IMR-90 (cell line): Measurements from ENCODE around the gene SLX9. TPM values are rescaled to one million over a fixed set of nuclear protein-coding genes. Genes with fewer than 3 reads are reported as not detected.

Experiments
- ATAC-seq: fragments of 200-7000 bp; cut with Tn5 transposase; 2 replicates; pipeline ENCODE4 v1.9.1; 2020; ENCODE audit warnings: low read depth, mild to moderate bottlenecking, moderate library complexity
- BruUV-seq: library from RNA; stranded (reverse); fragments of 400-500 nt; replicated peaks from 2 replicates; lab custom pipeline; 2021; lab: Mats Ljungman, UMichigan
- CTCF ChIA-PET: fragments of 300-600 bp; formaldehyde crosslinking; extraction: SDS; loops from one replicate; lab custom pipeline; 2021; ENCODE audit warnings: antibody characterized with exemption; lab: Yijun Ruan, JAX
- POLR2A ChIA-PET: fragments of 300-600 bp; sonication (Branson Sonifier 250); formaldehyde crosslinking; loops from one replicate; lab custom pipeline; 2022; ENCODE audit warnings: antibody characterized with exemption; ENCODE audit not compliant: unreplicated experiment; lab: Charles Lee
- DNase-seq: peaks from one replicate; pipeline ENCODE4 v3.0.0; 2013
- H2AFZ ChIP-seq: replicated peaks from 2 replicates; pipeline ENCODE3; 2013; ENCODE audit warnings: low read length, mild to moderate bottlenecking; ENCODE audit not compliant: poor library complexity
- H2AK5ac ChIP-seq: 2 replicates; pipeline ENCODE4 v1.6.1; 2013; ENCODE audit warnings: low read depth, low read length, inconsistent platforms
- H2AK9ac ChIP-seq: replicated peaks from 2 replicates; pipeline ENCODE3; 2013; ENCODE audit warnings: mild to moderate bottlenecking, low read depth, low read length, moderate library complexity; ENCODE audit not compliant: poor library complexity
- H2BK120ac ChIP-seq: 2 replicates; pipeline ENCODE4 v1.6.1; 2013; ENCODE audit warnings: low read depth, low read length, inconsistent platforms
- H2BK15ac ChIP-seq: 3 replicates; pipeline ENCODE4 v1.6.1; 2013; ENCODE audit warnings: low read depth, low read length, inconsistent platforms
- H2BK20ac ChIP-seq: 2 replicates; pipeline ENCODE4 v1.6.1; 2013; ENCODE audit warnings: low read depth, mild to moderate bottlenecking, inconsistent platforms, low read length, moderate library complexity
- H2BK5ac ChIP-seq: 2 replicates; pipeline ENCODE4 v1.6.1; 2013; ENCODE audit warnings: mild to moderate bottlenecking, low read depth, low read length, inconsistent platforms; ENCODE audit not compliant: poor library complexity, severe bottlenecking
- H3K14ac ChIP-seq: replicated peaks from 2 replicates; pipeline ENCODE4 v1.6.1; 2013; ENCODE audit warnings: low read depth, low read length, inconsistent platforms
- H3K18ac ChIP-seq: 2 replicates; pipeline ENCODE4 v1.6.1; 2013; ENCODE audit warnings: low read depth, low read length, control low read depth
- H3K23ac ChIP-seq: 2 replicates; pipeline ENCODE4 v1.6.1; 2013; ENCODE audit warnings: low read depth, low read length, inconsistent platforms
- H3K27ac ChIP-seq: 2 replicates; pipeline ENCODE4 v1.5.1; 2013; ENCODE audit warnings: mild to moderate bottlenecking, control low read depth, low read length; ENCODE audit not compliant: insufficient read depth
- H3K27me3 ChIP-seq: 2 replicates; pipeline ENCODE4 v1.6.1; 2013; ENCODE audit warnings: low read length; ENCODE audit not compliant: control insufficient read depth, insufficient read depth
- H3K36me3 ChIP-seq: 2 replicates; pipeline ENCODE4 v1.6.1; 2013; ENCODE audit warnings: low read length, mixed read lengths; ENCODE audit not compliant: control insufficient read depth, insufficient read depth
- H3K4ac ChIP-seq: 2 replicates; pipeline ENCODE4 v1.6.1; 2013; ENCODE audit warnings: low read depth, low read length, inconsistent platforms
- H3K4me1 ChIP-seq: 2 replicates; pipeline ENCODE4 v1.6.1; 2013; ENCODE audit warnings: low read length, mixed read lengths; ENCODE audit not compliant: control insufficient read depth, insufficient read depth
- H3K4me2 ChIP-seq: 2 replicates; pipeline ENCODE4 v1.6.1; 2013; ENCODE audit warnings: low read depth, mild to moderate bottlenecking, control low read depth, low read length, moderate library complexity
- H3K4me3 ChIP-seq: 2 replicates; pipeline ENCODE4 v1.5.1; 2013; ENCODE audit warnings: low read depth, mild to moderate bottlenecking, control low read depth, low read length, moderate library complexity; ENCODE audit not compliant: insufficient read depth
- H3K56ac ChIP-seq: 2 replicates; pipeline ENCODE4 v1.6.1; 2013; ENCODE audit warnings: low read length, inconsistent platforms; ENCODE audit not compliant: insufficient read depth; ENCODE audit errors: extremely low read depth
- H3K79me1 ChIP-seq, 2 experiments: 2 replicates each; pipeline ENCODE4 v1.6.1; 2013; ENCODE audit warnings: low read length in 2 of 2, inconsistent platforms in 1 of 2, low read depth in 1 of 2
- H3K9ac ChIP-seq: 2 replicates; pipeline ENCODE4 v1.6.1; 2013; ENCODE audit warnings: low read depth, low read length, control low read depth
- H3K9me1 ChIP-seq: 2 replicates; pipeline ENCODE4 v1.6.1; 2013; ENCODE audit warnings: low read length, inconsistent platforms; ENCODE audit not compliant: insufficient read depth
- H3K9me3 ChIP-seq: 2 replicates; pipeline ENCODE4 v1.6.1; 2013; ENCODE audit warnings: low read length; ENCODE audit not compliant: control insufficient read depth, insufficient read depth
- H4K20me1 ChIP-seq: 2 replicates; pipeline ENCODE4 v1.6.1; 2013; ENCODE audit warnings: low read length, inconsistent platforms; ENCODE audit not compliant: insufficient read depth
- H4K5ac ChIP-seq: 2 replicates; pipeline ENCODE4 v1.6.1; 2013; ENCODE audit warnings: mild to moderate bottlenecking, low read depth, low read length, control low read depth
- H4K8ac ChIP-seq, 2 experiments: 2 replicates each; pipeline ENCODE4 v1.6.1; 2013; ENCODE audit warnings: low read depth in 2 of 2, low read length in 2 of 2, control low read depth in 1 of 2, inconsistent platforms in 1 of 2
- H4K91ac ChIP-seq: 2 replicates; pipeline ENCODE4 v1.6.1; 2013; ENCODE audit warnings: low read depth, low read length, inconsistent platforms; ENCODE audit not compliant: insufficient read depth
- BHLHE40 ChIP-seq: fragments of 150-350 bp; IDR thresholded peaks from 2 replicates; pipeline ENCODE4 v1.6.1; 2016; ENCODE audit warnings: mild to moderate bottlenecking, low read depth, low read length
- CEBPB ChIP-seq: IDR thresholded peaks from 2 replicates; pipeline ENCODE4 v1.6.1; 2012; ENCODE audit warnings: low read depth, low read length, improper control_type of control experiment
- CHD1 ChIP-seq: IDR thresholded peaks from 2 replicates; pipeline ENCODE4 v1.6.1; 2012; ENCODE audit warnings: low read depth, low read length, improper control_type of control experiment
- FOS ChIP-seq: fragments of 150-350 bp; IDR thresholded peaks from 2 replicates; pipeline ENCODE4 v1.6.1; 2016; ENCODE audit warnings: low read depth, low read length
- MAFK ChIP-seq: IDR thresholded peaks from 2 replicates; pipeline ENCODE4 v1.6.1; 2012; ENCODE audit warnings: low read depth, low read length, improper control_type of control experiment
- MAZ ChIP-seq: IDR thresholded peaks from 2 replicates; pipeline ENCODE4 v1.6.1; 2012; ENCODE audit warnings: low read depth, mild to moderate bottlenecking, low read length, improper control_type of control experiment, moderate library complexity, borderline replicate concordance
- MXI1 ChIP-seq: IDR thresholded peaks from 2 replicates; pipeline ENCODE4 v1.6.1; 2012; ENCODE audit warnings: low read depth, mild to moderate bottlenecking, low read length, moderate library complexity, borderline replicate concordance
- NFE2L2 ChIP-seq: fragments of 150-350 bp; IDR thresholded peaks from 2 replicates; pipeline ENCODE4 v1.6.1; 2016; ENCODE audit warnings: low read depth, mild to moderate bottlenecking, low read length
- POLR2A ChIP-seq: IDR thresholded peaks from 2 replicates; pipeline ENCODE4 v1.6.1; 2012; ENCODE audit warnings: mild to moderate bottlenecking, low read depth, low read length
- RAD21 ChIP-seq: IDR thresholded peaks from 2 replicates; pipeline ENCODE4 v1.6.1; 2012; ENCODE audit warnings: low read length, improper control_type of control experiment
- RCOR1 ChIP-seq: IDR thresholded peaks from 2 replicates; pipeline ENCODE4 v1.6.1; 2012; ENCODE audit warnings: mild to moderate bottlenecking, low read length, improper control_type of control experiment; ENCODE audit not compliant: insufficient replicate concordance
- SMC3 ChIP-seq: fragments of 150-350 bp; IDR thresholded peaks from 2 replicates; pipeline ENCODE4 v1.6.1; 2016; ENCODE audit warnings: low read depth, mild to moderate bottlenecking, antibody characterized with exemption, low read length, moderate library complexity
- WGBS, 2 experiments: methylation state at CpG; one replicate each; pipeline versions ENCODE4 v1.1.5 to v1.1.7; 2013; ENCODE audit warnings: missing lambda C conversion rate in 2 of 2; ENCODE audit not compliant: insufficient read length in 1 of 2; ENCODE audit errors: extremely low coverage in 2 of 2; 5-methylcytosine and 5-hydroxymethylcytosine counted together
- dilution Hi-C: fragments of 300-500 bp; cut with HindIII; formaldehyde crosslinking; loops from one replicate; pipeline ENCODE4 v1.14.3; 2018; ENCODE audit warnings: low sequenced_read_pairs; ENCODE audit not compliant: unreplicated experiment
- in situ Hi-C: fragments of 300-500 bp; cut with MboI; formaldehyde crosslinking; loops from 3 replicates; pipeline ENCODE4 v1.14.3; 2019; ENCODE audit warnings: low sequenced_read_pairs, inconsistent platforms, mixed read lengths
- intact Hi-C: fragments of 100-400 bp; cut with micrococcal nuclease; formaldehyde crosslinking; loops from 2 replicates; pipeline ENCODE4 v1.10.0; 2022
- polyA plus RNA-seq, 3 experiments: library from polyadenylated mRNA; depleted of rRNA; stranded (reverse); fragments of >200 nt; gene quantifications; 2 replicates each; pipeline ENCODE4 v1.2.3, GENCODE V29; 2012; ENCODE audit warnings: low replicate concordance in 1 of 3
- total RNA-seq: library from RNA; depleted of rRNA; stranded (reverse); fragments of >200 nt; gene quantifications from 2 replicates; pipeline ENCODE4 v1.2.3, GENCODE V29; 2012
- TF ChIP-seq, protein P1 (sequence below): fragments of 150-350 bp; IDR thresholded peaks from 2 replicates; pipeline ENCODE4 v1.6.1; 2017; ENCODE audit warnings: mild to moderate bottlenecking, antibody characterized with exemption, low read length, low read depth
- TF ChIP-seq, protein P2 (sequence below): conservative IDR thresholded peaks from 2 replicates; pipeline ENCODE4 v1.5.1; 2012; ENCODE audit warnings: mild to moderate bottlenecking, low read depth, low read length, improper control_type of control experiment
- TF ChIP-seq, protein P3 (sequence below): fragments of 150-350 bp; IDR thresholded peaks from 2 replicates; pipeline ENCODE4 v1.6.1; 2016; ENCODE audit warnings: low read depth, mild to moderate bottlenecking, low read length, moderate library complexity, borderline replicate concordance

SLX9 gene
- total and polyA plus RNA-seq, 2 of the 4 experiments (the other 2 are of a cell fraction), result 10.4 to 21.7 TPM

DNA sequence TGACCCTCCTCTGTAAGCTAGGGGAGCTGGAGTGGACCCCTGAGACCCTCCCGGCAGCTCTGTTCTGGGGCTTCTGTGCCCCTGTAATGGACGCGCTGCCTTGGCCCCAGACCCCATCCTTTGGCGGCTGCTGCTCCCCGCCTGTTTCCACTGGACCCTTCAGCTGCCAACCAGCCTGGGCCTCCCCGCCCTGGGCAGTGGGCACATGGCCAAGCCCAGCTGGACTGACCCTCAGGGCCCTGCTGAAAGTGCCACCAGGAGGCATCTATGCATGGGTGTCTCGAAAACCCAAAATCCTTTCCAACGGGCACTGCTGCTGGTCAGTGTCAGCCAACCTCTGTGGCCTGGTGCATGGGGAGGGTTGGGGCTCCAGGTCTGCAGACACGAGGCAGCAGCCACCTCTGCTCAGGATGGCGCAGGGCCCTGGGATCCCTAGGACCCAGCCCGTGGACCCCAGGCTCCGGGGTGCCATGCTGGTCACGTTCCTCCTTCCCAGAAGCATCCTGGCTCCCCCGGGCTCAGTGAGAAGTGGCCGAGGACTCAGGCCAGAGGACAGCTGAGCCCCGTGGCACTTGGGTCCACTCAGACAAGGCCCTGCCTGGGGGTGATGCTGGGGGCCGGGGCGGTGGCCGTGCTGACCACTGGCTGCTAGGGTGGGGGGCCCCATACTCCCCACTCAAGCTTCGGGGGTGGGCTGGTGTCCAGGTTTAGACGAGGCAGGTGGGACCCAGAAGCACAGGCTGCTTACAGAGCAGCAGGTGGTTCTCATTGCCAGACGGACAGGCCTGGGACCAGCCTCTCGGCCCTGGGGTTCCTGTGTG lies 46.9 kb downstream of the SLX9 start:
- dilution Hi-C loops, result no loop called here
- peaks cover 18% of the 10 kb centered on the region for H3K27me3 ChIP-seq
- no peak overlapping the region for H3K4me2 ChIP-seq
- H3K56ac ChIP-seq, result no peak overlapping the region
- ATAC-seq (no peak), DNase-seq (no peak)
- no peak overlapping the region for H3K4ac ChIP-seq
- H3K23ac ChIP-seq, result no peak overlapping the region
- H3K18ac ChIP-seq, result no peak overlapping the region
- H2AK9ac ChIP-seq, result no peak overlapping the region
- no peak overlapping the region for H2BK120ac ChIP-seq
- no peaks in the 10 kb centered on the region for H3K9me3 ChIP-seq
- no peak overlapping the region for H3K14ac ChIP-seq
- no peak overlapping the region for H2BK5ac ChIP-seq
- H2AK5ac ChIP-seq, result no peak overlapping the region
- no peak overlapping the region for H3K4me3 ChIP-seq
- intact Hi-C loops, result no loop called here
- no peaks in the 10 kb centered on the region for H3K79me1 ChIP-seq
- H2BK20ac ChIP-seq, result no peak overlapping the region
- H3K9ac ChIP-seq, result no peak overlapping the region
- ChIA-PET POLR2A (no interaction called here), CTCF (interaction anchor here (1.0 kb wide), 1 partner anchor 150 kb away, joined by 3 read pairs; no protein-coding TSS in a partner anchor)
- H2BK15ac ChIP-seq, result no peak overlapping the region
- in situ Hi-C loops, result no loop called here
- H4K8ac ChIP-seq, result no peak overlapping the region
- peaks cover 20% of the 10 kb centered on the region for H3K4me1 ChIP-seq
- no TSS peak for BruUV-seq
- peaks cover 7% of the 10 kb centered on the region for H4K20me1 ChIP-seq
- no peak overlapping the region for H4K91ac ChIP-seq
- no peak overlapping the region for H2AFZ ChIP-seq
- H4K5ac ChIP-seq, result no peak overlapping the region
- no peaks in the 10 kb centered on the region for H3K36me3 ChIP-seq
- WGBS, 2 experiments, result 83% methylated on average over 9 of the region's 23 CpGs; no CpG with 5 or more reads in 1 of the 2 experiments
- H3K27ac ChIP-seq, result no peak overlapping the region
- H3K9me1 ChIP-seq, result no peaks in the 10 kb centered on the region
- TF ChIP-seq POLR2A (no peak), CEBPB (no peak), FOS (no peak), RAD21 (no peak), CHD1 (no peak), SMC3 (no peak), RCOR1 (no peak), MXI1 (no peak), BHLHE40 (no peak), MAFK (no peak), MAZ (no peak), NFE2L2 (no peak)
- TF ChIP-seq, protein P1, sequence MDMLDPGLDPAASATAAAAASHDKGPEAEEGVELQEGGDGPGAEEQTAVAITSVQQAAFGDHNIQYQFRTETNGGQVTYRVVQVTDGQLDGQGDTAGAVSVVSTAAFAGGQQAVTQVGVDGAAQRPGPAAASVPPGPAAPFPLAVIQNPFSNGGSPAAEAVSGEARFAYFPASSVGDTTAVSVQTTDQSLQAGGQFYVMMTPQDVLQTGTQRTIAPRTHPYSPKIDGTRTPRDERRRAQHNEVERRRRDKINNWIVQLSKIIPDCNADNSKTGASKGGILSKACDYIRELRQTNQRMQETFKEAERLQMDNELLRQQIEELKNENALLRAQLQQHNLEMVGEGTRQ, result no peak
- TF ChIP-seq, protein P2, sequence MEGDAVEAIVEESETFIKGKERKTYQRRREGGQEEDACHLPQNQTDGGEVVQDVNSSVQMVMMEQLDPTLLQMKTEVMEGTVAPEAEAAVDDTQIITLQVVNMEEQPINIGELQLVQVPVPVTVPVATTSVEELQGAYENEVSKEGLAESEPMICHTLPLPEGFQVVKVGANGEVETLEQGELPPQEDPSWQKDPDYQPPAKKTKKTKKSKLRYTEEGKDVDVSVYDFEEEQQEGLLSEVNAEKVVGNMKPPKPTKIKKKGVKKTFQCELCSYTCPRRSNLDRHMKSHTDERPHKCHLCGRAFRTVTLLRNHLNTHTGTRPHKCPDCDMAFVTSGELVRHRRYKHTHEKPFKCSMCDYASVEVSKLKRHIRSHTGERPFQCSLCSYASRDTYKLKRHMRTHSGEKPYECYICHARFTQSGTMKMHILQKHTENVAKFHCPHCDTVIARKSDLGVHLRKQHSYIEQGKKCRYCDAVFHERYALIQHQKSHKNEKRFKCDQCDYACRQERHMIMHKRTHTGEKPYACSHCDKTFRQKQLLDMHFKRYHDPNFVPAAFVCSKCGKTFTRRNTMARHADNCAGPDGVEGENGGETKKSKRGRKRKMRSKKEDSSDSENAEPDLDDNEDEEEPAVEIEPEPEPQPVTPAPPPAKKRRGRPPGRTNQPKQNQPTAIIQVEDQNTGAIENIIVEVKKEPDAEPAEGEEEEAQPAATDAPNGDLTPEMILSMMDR, result no peak
- TF ChIP-seq, protein P3, sequence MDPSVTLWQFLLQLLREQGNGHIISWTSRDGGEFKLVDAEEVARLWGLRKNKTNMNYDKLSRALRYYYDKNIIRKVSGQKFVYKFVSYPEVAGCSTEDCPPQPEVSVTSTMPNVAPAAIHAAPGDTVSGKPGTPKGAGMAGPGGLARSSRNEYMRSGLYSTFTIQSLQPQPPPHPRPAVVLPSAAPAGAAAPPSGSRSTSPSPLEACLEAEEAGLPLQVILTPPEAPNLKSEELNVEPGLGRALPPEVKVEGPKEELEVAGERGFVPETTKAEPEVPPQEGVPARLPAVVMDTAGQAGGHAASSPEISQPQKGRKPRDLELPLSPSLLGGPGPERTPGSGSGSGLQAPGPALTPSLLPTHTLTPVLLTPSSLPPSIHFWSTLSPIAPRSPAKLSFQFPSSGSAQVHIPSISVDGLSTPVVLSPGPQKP, result no peak
